Prostate gland (tissue), 2 donors: ENCODE measurements around the gene KREMEN1.

Experiments used
- CTCF ChIP-seq, 4 experiments: fragments of 200-600 bp in 2 of 4; fragments of 450-650 bp in 2 of 4; sonication (generic) in 2 of 4; IDR thresholded peaks; 1 replicate in 3 of 4; 2 replicates in 1 of 4; pipeline ENCODE4 v1.5.1; 2016 to 2019; ENCODE audit warnings: antibody characterized with exemption in 4 of 4, mild to moderate bottlenecking in 2 of 4, moderate library complexity in 2 of 4
- POLR2AphosphoS5 ChIP-seq: sonication (generic); formaldehyde crosslinking; IDR thresholded peaks from one replicate; pipeline ENCODE4 v1.6.1; 2017; ENCODE audit warnings: antibody characterized with exemption

GRCh38 chr22:29207562-29208501 lies 135.0 kb downstream of the KREMEN1 start:
- TF ChIP-seq POLR2AphosphoS5 (no peak), CTCF (IDR thresholded peaks at IDR 0.05) (no peak)
